ENCODE measurements around the gene GEMIN5. TPM values are rescaled to one million over a fixed set of nuclear protein-coding genes. Genes with fewer than 3 reads are reported as not detected.

The GEMIN5 gene
- total RNA-seq, 3 donors from 2014 or later = 6.8 to 15.5 (median 9.3) TPM

- DNase-seq (no peak), ATAC-seq (no peak)
- Histone ChIP-seq H3K36me3 (ENCODE audit: low read depth) (no peaks in the 10 kb centered on the region), H3K4me1 (ENCODE audit: low read depth) (peaks cover 4% of the 10 kb centered on the region), H3K4me3 (no peak overlapping the region), H3K9me3 (no peaks in the 10 kb centered on the region)
- intact Hi-C loops (cut with DNase I, micrococcal nuclease) = no loop called here
- no peak for TF ChIP-seq CTCF (IDR thresholded peaks at IDR 0.05)
Measured at GRCh38 chr5:154948313-154948712, 10.3 kb upstream of the GEMIN5 start.

DNA sequence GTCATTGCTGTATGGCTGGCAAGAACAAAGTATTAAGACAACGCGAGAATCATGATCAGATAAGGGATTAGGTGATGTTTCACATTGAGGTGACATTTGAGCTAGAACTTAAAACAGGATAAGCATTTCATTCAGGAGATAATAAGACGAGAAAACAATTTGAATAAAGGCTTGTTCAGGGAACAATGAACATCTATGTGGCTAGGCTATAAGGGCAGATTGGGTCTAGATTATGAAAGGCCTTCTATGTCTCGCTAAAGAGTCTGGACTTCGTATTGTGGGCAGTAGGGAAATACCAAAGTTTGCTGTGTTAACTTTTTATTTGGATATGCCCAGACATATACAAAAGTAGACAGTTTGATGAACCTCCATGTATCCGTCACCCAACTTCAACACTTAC is 9.8 kb upstream of the GEMIN5 start:
- no peak for DNase-seq
- H3K9me3 ChIP-seq = no peaks in the 10 kb centered on the region
- no peak for ATAC-seq
- intact Hi-C loops (cut with DNase I, micrococcal nuclease) = no loop called here
- no peak overlapping the region for H3K4me3 ChIP-seq
- no peak for TF ChIP-seq CTCF (IDR thresholded peaks at IDR 0.05)
- no peaks in the 10 kb centered on the region for H3K36me3 ChIP-seq (ENCODE audit: low read depth)
- peaks cover 4% of the 10 kb centered on the region for H3K4me1 ChIP-seq (ENCODE audit: low read depth)

GRCh38 chr5:154945695-154946301 is 7.8 kb upstream of the GEMIN5 start:
- no peaks in the 10 kb centered on the region for H3K36me3 ChIP-seq (ENCODE audit: low read depth)

GRCh38 chr5:154944716-154945115 is 6.7 kb upstream of the GEMIN5 start:
- Histone ChIP-seq H3K9me3 (no peaks in the 10 kb centered on the region), H3K36me3 (ENCODE audit: low read depth) (no peaks in the 10 kb centered on the region), H3K4me3 (no peak overlapping the region), H3K4me1 (ENCODE audit: low read depth) (peaks cover 15% of the 10 kb centered on the region)
- ATAC-seq (no peak), DNase-seq (no peak)
- intact Hi-C loops (cut with DNase I, micrococcal nuclease) = no loop called here
- TF ChIP-seq CTCF (IDR thresholded peaks at IDR 0.05) = no peak

More at GRCh38 chr5:154945695-154946301, 7.8 kb upstream of the GEMIN5 start:
- TF ChIP-seq CTCF (IDR thresholded peaks at IDR 0.05) = peak; percentile 46
- Histone ChIP-seq H3K9me3 (no peaks in the 10 kb centered on the region), H3K4me3 (no peak overlapping the region), H3K4me1 (ENCODE audit: low read depth) (peaks cover 15% of the 10 kb centered on the region)
- no peak for ATAC-seq
- intact Hi-C loops (cut with DNase I, micrococcal nuclease) = no loop called here
- no peak for DNase-seq

DNA sequence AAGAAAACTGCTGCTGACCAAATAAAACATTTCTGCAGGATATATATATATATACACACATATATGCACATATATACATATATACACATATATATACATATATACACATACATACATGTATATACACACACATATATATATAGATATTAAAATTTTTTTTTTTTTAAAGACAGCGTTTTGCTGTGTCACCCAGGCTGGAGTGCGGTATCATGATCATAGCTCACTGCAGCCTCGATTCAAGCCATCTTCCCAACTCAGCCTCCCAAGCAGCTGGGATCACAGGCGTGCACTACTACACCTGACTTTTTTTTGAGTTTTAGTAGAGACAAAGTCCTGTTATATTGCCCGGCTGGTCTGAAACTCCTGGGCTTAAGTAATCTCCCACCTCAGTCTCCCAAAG is 5.5 kb upstream of the GEMIN5 start:
- no peaks in the 10 kb centered on the region for H3K9me3 ChIP-seq

More for the DNA sequence above, 5.5 kb upstream of the GEMIN5 start:
- DNase-seq (no peak), ATAC-seq (no peak)
- no peaks in the 10 kb centered on the region for H3K36me3 ChIP-seq (ENCODE audit: low read depth)
- peaks cover 15% of the 10 kb centered on the region for H3K4me1 ChIP-seq (ENCODE audit: low read depth)
- no peak overlapping the region for H3K4me3 ChIP-seq
- TF ChIP-seq CTCF (IDR thresholded peaks at IDR 0.05) = no peak
- intact Hi-C loops (cut with DNase I, micrococcal nuclease) = no loop called here

All from mucosa of descending colon (tissue), 3 donors.